ENCODE data around the gene DNAJC18.
A peak's percentile ranks its signal among the peaks of the same experiment; 100 is the strongest.
"Not testable (repeated sequence)": the region's sequence is repeated elsewhere in the genome, so short reads cannot be mapped to it uniquely, and the experiment has no call there.

DNAJC18 gene

GRCh38 chr5:139425497-139425896 is 13.8 kb downstream of the DNAJC18 start:
- DNase-seq: no peak

GRCh38 chr5:139422307-139422893 is 16.9 kb downstream of the DNAJC18 start:
- DNase-seq: peak; percentile 72

DNA sequence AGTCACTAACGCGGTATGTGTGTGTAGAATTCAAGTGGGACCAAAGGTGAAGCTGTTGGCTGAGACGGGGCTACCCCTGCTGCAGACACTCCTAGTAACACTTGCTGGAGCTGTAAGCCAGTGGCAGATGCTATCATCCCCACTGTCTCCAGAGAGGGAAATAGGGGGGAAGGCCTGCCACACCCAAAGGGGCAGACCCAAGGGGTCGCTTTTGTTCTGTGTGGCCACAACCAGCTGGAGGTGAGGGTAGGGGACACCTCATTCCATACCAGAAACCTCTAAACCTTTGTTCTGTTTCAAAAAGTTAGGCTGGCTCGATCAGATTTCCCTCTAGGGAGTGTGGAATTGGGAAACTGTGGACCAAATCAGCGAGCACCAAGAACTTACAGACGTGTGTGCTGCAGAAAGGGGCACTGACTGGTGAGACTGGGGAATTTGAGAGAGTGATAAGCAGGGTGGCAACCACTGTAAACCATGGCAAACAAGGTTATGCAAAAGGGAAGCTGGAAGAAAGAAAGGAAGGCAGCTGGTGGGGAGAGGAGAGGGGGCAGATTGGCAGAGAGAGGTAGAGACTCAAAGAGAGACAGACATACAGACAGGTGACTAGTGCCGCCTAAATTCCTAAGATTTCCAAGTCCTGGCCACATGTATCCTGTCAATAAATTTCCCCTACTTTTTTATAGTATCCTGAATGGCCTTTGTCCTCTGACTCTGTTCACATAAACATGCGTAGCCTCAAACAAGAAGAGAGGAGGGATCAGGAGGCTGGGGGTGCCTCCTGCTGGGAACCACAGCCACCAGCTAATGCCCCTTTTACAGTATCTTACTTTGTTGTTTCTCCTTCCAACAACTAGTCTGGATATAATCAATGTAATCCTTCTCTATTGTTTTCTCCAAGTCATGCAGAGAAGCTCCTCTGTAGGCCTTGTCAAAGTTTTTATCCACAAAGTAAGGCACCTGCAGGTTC is 19.8 kb downstream of the DNAJC18 start:
- no peak for DNase-seq

GRCh38 chr5:139418793-139419192 is 20.5 kb downstream of the DNAJC18 start:
- no peak for DNase-seq

DNA sequence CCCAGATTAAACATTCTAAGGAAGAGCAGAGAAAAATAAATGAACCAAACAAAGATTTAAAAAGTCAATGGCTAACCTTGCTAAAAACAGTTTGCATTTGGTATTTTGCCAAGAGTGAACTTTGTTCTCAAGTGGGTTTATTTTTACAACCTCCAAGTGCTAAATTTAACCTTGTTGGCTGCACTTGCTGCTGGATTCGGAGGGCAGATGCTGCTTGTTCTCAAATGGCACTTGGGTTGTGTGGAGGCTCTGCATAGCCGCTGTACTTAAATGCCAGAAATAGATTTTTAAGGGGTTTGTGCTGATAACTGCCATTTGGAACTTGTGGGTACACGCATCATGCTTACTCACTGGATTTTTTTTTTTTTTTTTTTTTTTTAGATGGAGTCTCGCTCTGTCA is 22.1 kb downstream of the DNAJC18 start:
- no peak for DNase-seq

- no peak for DNase-seq
Measured at GRCh38 chr5:139416651-139417050, 22.7 kb downstream of the DNAJC18 start.

DNA sequence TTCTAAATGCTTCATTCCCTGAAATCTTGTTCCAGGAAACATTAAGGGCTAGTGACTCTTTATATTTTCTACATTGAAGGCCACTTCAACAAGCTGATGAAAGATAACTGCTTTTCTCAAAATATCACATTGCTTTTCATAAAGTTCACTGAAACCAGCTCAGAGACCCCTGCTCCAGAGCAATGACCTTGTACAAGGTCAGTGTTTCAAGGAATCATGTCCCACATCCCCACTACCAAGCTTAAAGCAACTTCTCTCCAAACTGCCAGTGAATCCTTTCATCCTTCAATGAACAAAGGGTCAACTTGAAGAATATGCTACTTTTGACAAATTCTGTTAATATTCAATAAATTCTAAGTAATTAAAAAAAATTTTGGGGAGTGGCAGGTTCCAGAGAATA is 23.5 kb downstream of the DNAJC18 start:
- no peak for DNase-seq

GRCh38 chr5:139415221-139415861 is 24.0 kb downstream of the DNAJC18 start:
- no peak for DNase-seq

DNA sequence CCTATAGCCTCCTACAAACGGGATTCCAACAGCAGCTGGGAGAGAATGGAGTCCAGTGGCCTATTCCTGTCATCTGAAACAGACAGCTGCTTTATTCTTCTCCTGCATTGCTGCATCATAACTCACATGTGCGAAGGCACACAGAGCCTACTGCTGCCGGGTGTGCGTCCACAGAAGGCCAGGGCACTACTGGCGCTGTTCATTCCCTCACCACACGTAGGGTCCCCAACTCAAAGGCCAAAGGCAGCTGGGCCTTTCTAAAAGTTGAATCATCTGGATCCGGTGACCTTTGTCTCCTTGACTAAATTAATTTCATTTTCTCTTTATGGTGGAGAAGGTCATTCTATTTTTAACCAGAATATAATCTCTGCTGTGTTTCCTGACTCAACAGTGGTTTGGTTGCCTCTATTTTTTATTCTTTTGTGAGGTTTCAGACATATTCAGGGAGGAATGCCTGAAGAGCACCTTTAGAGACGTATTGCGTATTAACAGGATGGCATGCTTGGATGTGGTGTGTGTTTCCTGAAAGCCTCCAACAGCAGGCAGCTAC is 24.7 kb downstream of the DNAJC18 start:
- DNase-seq: no peak

- DNase-seq: no peak
Measured at GRCh38 chr5:139413963-139414362, 25.4 kb downstream of the DNAJC18 start.

DNA sequence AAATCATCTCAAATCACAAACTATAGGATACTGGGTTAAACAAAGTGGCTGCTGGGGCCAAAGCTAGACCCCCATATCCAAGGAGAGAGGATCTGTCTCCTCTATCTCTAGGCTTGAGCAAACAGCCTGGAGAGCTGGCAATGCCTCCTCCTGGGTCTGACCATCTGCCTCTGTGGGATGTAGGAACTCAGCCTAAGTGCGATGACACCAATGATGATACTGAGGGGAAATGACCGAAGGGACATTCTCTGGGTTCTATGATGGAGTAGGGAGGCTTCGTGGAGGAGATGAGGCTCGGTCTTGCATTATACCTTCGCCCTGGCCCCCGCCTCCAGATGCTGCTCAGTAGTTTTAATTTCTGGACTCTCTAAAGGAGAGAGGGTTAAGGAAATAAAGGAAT is 26.2 kb downstream of the DNAJC18 start:
- DNase-seq: no peak

GRCh38 chr5:139410993-139411828 is 28.1 kb downstream of the DNAJC18 start:
- no peak for DNase-seq

GRCh38 chr5:139410121-139410992 is 29.0 kb downstream of the DNAJC18 start:
- no peak for DNase-seq

- not testable (repeated sequence) for DNase-seq
Measured at GRCh38 chr5:139409116-139409515, 30.2 kb downstream of the DNAJC18 start.

GRCh38 chr5:139408191-139408590 is 31.1 kb downstream of the DNAJC18 start:
- no peak for DNase-seq

DNA sequence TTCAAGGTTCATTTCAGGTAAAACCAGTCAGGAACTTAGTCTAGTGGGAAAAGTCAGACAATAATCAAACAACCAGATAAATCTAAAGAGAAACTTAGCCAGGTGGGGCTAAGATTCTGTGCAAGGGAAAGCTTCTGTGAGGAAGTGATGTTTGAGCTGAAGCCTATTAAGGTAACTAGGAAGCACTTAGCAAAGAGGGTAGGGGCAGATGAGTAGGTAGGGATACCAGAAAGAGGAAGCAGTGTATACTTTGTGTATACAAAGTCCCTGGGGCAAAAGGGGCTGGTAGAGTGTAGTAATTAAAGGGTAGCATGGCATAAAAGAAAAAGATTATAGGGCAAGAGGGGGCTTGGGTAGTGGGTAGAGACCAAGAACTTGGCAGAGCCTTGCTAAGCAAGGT is 31.8 kb downstream of the DNAJC18 start:
- DNase-seq: no peak

DNA sequence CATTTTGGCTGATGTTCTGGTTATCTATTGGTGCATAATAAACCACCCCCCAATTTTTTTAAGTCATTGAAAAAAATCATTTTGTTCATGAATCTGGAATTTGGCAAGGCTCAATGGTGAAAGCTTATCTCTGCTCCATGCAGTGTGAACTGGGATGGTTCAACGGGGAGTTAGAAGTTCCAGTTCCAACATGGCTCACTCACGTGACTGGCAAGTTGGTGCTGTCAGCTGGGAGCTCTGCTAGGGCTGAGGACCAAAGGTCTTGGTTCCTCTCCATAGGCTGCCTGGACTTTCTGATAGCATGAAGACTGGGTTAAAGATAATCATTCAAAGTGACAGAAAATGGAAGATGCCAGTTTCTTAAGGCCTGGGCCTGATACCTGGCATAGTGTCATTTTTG is 32.4 kb downstream of the DNAJC18 start:
- no peak for DNase-seq

GRCh38 chr5:139404484-139404840 is 34.9 kb downstream of the DNAJC18 start:
- no peak for DNase-seq

GRCh38 chr5:139403787-139404483 is 35.4 kb downstream of the DNAJC18 start, which contains the start of gene SPATA24:
SPATA24 (minus strand) TSS chr5:139404089; CDS start chr5:139404060, 29 bp downstream.
- DNase-seq: peak; percentile 97

- DNase-seq: no peak
Measured at GRCh38 chr5:139403418-139403786, 35.9 kb downstream of the DNAJC18 start.
